ENCODE results near the gene GAD1.

GAD1 gene

DNA sequence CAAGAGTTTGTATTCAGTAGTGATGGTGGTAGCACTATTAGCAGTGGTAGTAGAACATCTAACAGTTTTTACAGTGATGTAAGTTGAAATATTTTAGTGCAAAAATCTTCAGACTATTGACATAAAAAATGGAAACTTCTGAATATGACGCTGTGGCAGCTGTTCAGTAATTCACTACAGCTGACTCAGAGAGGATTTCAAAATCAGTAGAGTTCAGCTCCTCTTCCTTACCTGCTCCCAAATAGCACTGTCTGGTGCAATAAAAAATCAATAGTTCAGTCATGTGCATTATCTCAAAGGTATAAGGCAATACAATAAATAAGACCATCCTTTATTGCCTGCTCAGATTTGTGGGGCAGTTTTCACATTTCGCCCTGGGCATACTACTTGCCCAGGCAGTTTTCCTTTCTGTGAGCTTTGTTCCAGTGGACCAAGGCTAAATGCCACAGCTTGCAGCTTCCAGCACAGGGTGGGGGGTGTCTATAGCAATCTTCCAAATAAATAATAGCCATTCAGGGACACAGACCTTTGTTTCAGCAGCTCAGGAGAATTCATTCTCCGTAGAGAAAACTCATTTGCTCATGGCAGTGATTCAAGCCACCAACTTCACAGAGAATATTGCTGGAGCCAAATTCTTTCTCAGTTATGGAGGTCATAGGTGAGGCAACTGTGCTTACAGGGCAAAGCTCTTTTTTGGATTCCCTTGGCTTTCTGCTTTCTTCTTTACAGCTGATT is 78.5 kb downstream of the GAD1 start:
- TF ChIP-seq, protein P1, sequence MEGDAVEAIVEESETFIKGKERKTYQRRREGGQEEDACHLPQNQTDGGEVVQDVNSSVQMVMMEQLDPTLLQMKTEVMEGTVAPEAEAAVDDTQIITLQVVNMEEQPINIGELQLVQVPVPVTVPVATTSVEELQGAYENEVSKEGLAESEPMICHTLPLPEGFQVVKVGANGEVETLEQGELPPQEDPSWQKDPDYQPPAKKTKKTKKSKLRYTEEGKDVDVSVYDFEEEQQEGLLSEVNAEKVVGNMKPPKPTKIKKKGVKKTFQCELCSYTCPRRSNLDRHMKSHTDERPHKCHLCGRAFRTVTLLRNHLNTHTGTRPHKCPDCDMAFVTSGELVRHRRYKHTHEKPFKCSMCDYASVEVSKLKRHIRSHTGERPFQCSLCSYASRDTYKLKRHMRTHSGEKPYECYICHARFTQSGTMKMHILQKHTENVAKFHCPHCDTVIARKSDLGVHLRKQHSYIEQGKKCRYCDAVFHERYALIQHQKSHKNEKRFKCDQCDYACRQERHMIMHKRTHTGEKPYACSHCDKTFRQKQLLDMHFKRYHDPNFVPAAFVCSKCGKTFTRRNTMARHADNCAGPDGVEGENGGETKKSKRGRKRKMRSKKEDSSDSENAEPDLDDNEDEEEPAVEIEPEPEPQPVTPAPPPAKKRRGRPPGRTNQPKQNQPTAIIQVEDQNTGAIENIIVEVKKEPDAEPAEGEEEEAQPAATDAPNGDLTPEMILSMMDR (conservative IDR thresholded peaks at IDR 0.05), result no peak
- TF ChIP-seq ZFX (IDR thresholded peaks at IDR 0.05), result no peak
- H3K27ac ChIP-seq, result no peak overlapping the region

DNA sequence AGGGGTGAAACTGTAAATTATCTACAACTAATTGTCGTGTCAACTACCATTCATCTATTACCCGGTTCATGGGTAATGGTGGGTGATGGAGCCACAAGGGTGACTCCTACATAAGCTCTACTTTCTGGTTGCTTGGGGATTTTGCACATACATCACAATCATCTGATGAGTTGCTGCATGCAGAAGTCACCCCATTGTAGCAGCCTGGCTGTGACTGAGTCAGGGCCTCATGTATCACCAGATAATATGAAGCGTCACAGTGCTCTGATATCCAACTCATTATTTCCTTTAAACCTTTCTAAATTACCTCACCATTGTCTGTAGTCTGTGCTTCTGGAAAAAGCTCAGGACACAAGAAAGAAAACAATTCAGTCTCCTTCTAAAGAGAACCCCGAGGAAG is 79.9 kb downstream of the GAD1 start:
- no peak overlapping the region for H3K27ac ChIP-seq
- no peak for TF ChIP-seq ZFX (IDR thresholded peaks at IDR 0.05)
- TF ChIP-seq, protein P1 (conservative IDR thresholded peaks at IDR 0.05), result no peak

DNA sequence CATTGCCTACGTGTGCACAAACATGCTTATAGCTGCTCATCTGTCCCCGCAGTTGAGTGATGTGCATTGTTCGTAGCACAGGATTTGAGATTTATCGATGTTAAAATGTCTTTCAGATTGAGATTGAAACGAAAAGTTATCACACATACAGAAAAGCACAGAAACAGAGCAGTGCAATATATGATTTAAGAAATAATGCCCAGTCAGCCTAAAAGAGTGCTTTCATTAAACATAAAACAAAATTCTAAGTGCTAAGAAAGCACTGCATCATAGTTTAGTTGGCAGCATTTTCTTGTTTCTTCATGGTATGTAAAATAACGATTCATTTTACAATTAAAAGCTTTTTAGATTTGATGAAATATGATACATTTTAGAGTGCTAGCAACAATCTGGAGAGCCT is 80.4 kb downstream of the GAD1 start:
- TF ChIP-seq, protein P1 (conservative IDR thresholded peaks at IDR 0.05), result no peak
- no peak for TF ChIP-seq ZFX (IDR thresholded peaks at IDR 0.05)
- no peak overlapping the region for H3K27ac ChIP-seq

DNA sequence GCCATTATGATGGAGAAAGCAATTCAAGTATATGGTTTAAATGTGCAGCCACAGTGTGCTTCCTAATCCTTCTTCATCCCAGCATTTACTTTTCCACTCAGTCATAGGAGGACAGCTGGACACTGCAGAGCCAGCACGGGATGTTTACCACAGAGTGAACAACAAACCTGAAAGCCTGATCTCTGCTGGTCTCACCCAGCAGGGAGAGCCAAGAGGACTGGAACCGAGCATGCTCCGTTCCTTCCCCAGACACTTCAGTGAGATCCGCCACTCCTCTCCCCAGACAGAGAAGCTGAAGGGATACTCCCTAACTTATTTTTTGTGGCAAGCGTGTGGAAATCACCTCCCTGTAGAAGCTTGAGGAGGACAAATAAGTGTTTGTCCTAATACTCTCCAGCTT is 89.2 kb downstream of the GAD1 start:
- H3K27ac ChIP-seq, result no peak overlapping the region
- TF ChIP-seq ZFX (IDR thresholded peaks at IDR 0.05), result no peak
- TF ChIP-seq, protein P1 (conservative IDR thresholded peaks at IDR 0.05), result no peak

Data from C4-2B (cell line).